Parathyroid adenoma (tissue), 2 donors: ENCODE results near the gene AMN1.

ENCODE experiments used
- H2AFZ ChIP-seq: fragments of 300-600 bp; sonication (generic); one replicate; pipeline ENCODE4 v1.7.0; 2017; ENCODE audit warnings: antibody characterized with exemption, mild to moderate bottlenecking
- H3K27ac ChIP-seq: fragments of 300-600 bp; sonication (generic); one replicate; pipeline ENCODE4 v1.7.0; 2017
- H3K27me3 ChIP-seq: fragments of 300-600 bp; sonication (generic); one replicate; pipeline ENCODE4 v1.7.0; 2017; ENCODE audit warnings: low read length; ENCODE audit not compliant: control insufficient read depth, insufficient read depth
- H3K36me3 ChIP-seq: fragments of 300-600 bp; sonication (generic); one replicate; pipeline ENCODE4 v1.7.0; 2017; ENCODE audit warnings: low read length; ENCODE audit not compliant: control insufficient read depth, insufficient read depth
- H3K4me1 ChIP-seq: fragments of 300-600 bp; sonication (generic); one replicate; pipeline ENCODE4 v1.7.0; 2017; ENCODE audit warnings: control low read depth
- H3K4me2 ChIP-seq: fragments of 300-600 bp; sonication (generic); one replicate; pipeline ENCODE4 v1.7.0; 2017; ENCODE audit warnings: low read length
- H3K4me3 ChIP-seq: fragments of 300-600 bp; sonication (generic); one replicate; pipeline ENCODE4 v1.7.0; 2017; ENCODE audit warnings: low read depth, low read length
- H3K79me2 ChIP-seq: fragments of 300-600 bp; sonication (generic); one replicate; pipeline ENCODE4 v1.7.0; 2017; ENCODE audit warnings: control low read depth
- H3K9ac ChIP-seq: fragments of 300-600 bp; sonication (generic); one replicate; pipeline ENCODE4 v1.7.0; 2017; ENCODE audit warnings: mild to moderate bottlenecking
- H3K9me3 ChIP-seq: fragments of 300-600 bp; sonication (generic); one replicate; pipeline ENCODE4 v1.7.0; 2017; ENCODE audit warnings: low read length; ENCODE audit not compliant: control insufficient read depth
- TF ChIP-seq, protein P1 (sequence below): fragments of 300-600 bp; sonication (generic); IDR thresholded peaks from one replicate; pipeline ENCODE4 v1.7.0; 2017; ENCODE audit warnings: antibody characterized with exemption, mild to moderate bottlenecking
- donor health status: primary hyperparathyroidism.

The AMN1 gene

DNA sequence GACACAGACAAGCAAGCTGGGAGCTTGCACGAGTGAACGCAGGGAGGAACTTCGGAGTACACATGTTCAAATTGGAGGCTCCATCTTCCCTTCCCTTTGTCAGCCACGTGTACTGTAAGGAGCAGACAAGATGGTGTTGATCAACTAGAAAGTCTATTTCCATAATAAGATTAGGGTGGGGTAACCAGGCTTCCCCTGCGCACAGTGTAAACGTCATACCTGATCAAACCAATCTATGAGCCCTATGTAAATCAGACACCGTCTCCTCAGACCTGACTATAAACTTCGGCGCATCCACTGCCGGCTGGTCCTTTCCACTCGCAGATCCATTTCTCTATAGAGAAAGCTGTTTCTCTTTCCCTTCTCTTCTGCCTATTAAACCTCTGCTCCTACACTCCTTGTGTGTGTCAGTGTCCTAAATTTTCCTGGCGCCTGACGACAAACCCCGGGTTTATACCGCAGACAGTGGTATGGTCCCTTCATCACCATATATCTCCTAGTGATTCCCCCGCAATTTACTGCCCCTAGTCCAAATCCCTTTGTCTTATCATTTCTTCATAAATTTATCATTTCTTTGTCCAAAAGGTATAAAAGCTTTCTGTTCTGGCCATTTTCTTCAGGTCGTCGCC is 76.8 kb downstream of the AMN1 start:
- Histone ChIP-seq H3K4me3 (no peak overlapping the region), H3K79me2 (no peaks in the 10 kb centered on the region), H2AFZ (no peak overlapping the region), H3K4me1 (no peaks in the 10 kb centered on the region), H3K27ac (no peak overlapping the region), H3K27me3 (no peaks in the 10 kb centered on the region), H3K4me2 (no peak overlapping the region), H3K36me3 (no peaks in the 10 kb centered on the region), H3K9me3 (no peaks in the 10 kb centered on the region), H3K9ac (no peak overlapping the region)
- TF ChIP-seq, protein P1, sequence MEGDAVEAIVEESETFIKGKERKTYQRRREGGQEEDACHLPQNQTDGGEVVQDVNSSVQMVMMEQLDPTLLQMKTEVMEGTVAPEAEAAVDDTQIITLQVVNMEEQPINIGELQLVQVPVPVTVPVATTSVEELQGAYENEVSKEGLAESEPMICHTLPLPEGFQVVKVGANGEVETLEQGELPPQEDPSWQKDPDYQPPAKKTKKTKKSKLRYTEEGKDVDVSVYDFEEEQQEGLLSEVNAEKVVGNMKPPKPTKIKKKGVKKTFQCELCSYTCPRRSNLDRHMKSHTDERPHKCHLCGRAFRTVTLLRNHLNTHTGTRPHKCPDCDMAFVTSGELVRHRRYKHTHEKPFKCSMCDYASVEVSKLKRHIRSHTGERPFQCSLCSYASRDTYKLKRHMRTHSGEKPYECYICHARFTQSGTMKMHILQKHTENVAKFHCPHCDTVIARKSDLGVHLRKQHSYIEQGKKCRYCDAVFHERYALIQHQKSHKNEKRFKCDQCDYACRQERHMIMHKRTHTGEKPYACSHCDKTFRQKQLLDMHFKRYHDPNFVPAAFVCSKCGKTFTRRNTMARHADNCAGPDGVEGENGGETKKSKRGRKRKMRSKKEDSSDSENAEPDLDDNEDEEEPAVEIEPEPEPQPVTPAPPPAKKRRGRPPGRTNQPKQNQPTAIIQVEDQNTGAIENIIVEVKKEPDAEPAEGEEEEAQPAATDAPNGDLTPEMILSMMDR = no peak

DNA sequence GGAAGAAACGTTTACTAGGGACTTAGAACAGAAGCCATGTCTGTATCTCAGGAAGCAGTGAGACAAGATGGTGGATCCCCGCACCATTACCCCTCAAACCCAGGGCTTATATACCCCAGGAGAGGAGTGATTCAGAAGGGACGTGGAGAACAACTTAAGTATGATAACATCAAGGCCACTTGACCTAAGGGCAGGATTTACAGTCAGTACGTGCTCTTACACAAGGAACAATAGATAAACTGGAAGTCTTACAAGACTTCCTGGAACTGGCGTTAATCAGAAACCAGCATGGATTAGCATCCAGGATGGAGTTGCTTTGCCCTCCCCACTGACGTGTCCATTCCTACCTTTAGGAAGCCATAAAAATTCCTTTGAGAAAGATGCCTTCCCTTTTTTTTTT is 77.9 kb downstream of the AMN1 start:
- H2AFZ ChIP-seq = no peak overlapping the region
- H3K79me2 ChIP-seq = no peaks in the 10 kb centered on the region
- H3K9ac ChIP-seq = no peak overlapping the region
- H3K4me3 ChIP-seq = no peak overlapping the region
- H3K4me2 ChIP-seq = no peak overlapping the region
- H3K27me3 ChIP-seq = no peaks in the 10 kb centered on the region
- H3K9me3 ChIP-seq = no peaks in the 10 kb centered on the region
- H3K36me3 ChIP-seq = no peaks in the 10 kb centered on the region
- H3K4me1 ChIP-seq = no peaks in the 10 kb centered on the region
- TF ChIP-seq, protein P1 = no peak
- no peak overlapping the region for H3K27ac ChIP-seq

DNA sequence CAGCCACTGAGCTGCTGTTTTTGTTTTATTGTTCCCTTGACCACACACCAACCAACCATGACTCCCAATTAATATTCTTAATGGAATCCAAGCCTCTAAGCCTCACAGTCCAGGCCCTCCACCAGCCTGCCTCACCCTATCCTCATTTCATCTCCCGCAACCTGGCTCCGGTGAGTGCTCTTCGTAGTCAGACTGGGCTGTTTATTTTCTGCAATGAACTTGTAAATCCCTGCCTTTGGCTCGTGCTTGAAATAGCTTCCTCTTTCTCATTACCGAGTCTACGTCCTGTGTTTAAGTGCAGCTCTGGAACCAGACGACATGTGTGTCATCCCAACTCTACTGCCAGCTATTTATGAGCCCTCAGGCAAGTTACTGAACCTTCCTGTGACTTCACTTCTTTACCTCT is 81.7 kb downstream of the AMN1 start:
- Histone ChIP-seq H3K9me3 (no peaks in the 10 kb centered on the region), H3K27me3 (no peaks in the 10 kb centered on the region), H3K9ac (no peak overlapping the region), H3K4me2 (no peak overlapping the region), H3K36me3 (no peaks in the 10 kb centered on the region), H3K4me3 (no peak overlapping the region), H3K4me1 (no peaks in the 10 kb centered on the region), H3K27ac (no peak overlapping the region), H2AFZ (no peak overlapping the region), H3K79me2 (no peaks in the 10 kb centered on the region)
- TF ChIP-seq, protein P1 = no peak

DNA sequence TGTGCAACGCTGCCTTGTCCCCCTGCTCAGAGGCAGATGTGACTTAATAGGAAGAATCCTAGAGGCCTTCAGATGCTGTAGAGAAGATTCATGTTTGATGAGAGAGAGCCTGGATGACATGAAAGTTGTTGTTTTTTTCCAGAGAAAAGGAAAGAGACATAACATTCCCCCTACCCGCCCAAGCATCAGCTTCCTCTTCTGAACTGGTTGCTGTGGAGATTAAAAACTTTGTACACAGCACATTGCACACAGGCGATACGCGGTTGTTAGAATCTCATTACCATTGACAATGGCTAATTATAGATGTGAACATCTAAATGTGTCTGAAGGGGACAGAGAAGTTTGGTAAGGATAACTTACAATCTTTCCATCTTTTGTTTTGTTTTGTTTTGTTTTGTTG is 82.9 kb downstream of the AMN1 start:
- H3K79me2 ChIP-seq = no peaks in the 10 kb centered on the region
- H3K27ac ChIP-seq = no peak overlapping the region
- TF ChIP-seq, protein P1 = no peak
- H3K9ac ChIP-seq = no peak overlapping the region
- H3K9me3 ChIP-seq = no peaks in the 10 kb centered on the region
- H3K27me3 ChIP-seq = no peaks in the 10 kb centered on the region
- H3K36me3 ChIP-seq = no peaks in the 10 kb centered on the region
- no peak overlapping the region for H3K4me2 ChIP-seq
- H2AFZ ChIP-seq = no peak overlapping the region
- H3K4me3 ChIP-seq = no peak overlapping the region
- H3K4me1 ChIP-seq = no peaks in the 10 kb centered on the region

DNA sequence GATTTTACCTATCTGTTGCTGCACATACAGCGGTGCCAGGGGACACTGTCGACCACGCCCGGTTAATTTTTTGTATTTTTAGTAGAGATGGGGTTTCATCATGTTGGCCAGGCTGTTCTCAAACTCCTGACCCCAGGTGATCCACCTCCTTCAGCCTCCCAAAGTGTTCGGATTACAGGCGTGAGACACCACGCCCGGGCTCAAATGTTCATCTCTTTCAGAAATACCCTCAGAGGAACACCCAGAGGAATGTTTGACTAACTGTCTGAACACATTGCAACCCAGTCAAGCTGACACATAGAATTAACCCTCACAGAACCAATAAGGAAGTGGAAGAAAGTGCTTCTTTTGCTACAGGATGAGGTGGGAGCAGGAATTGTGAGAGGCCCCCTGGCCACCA is 84.3 kb downstream of the AMN1 start:
- no peaks in the 10 kb centered on the region for H3K79me2 ChIP-seq
- no peak overlapping the region for H3K9ac ChIP-seq
- no peak overlapping the region for H3K4me3 ChIP-seq
- H3K36me3 ChIP-seq = no peaks in the 10 kb centered on the region
- H2AFZ ChIP-seq = no peak overlapping the region
- H3K27ac ChIP-seq = no peak overlapping the region
- TF ChIP-seq, protein P1 = no peak
- H3K27me3 ChIP-seq = no peaks in the 10 kb centered on the region
- H3K9me3 ChIP-seq = no peaks in the 10 kb centered on the region
- H3K4me2 ChIP-seq = no peak overlapping the region
- H3K4me1 ChIP-seq = no peaks in the 10 kb centered on the region
